Ascending aorta (tissue), 2 donors: ENCODE results near the gene NACC2. TPM values are rescaled to one million over a fixed set of nuclear protein-coding genes. Genes with fewer than 3 reads are reported as not detected.
"Not testable (repeated sequence)": the region's sequence is repeated elsewhere in the genome, so short reads cannot be mapped to it uniquely, and the experiment has no call there.

Source experiments
- DNase-seq, 2 donors: peaks; one replicate each; pipeline ENCODE4 v3.0.0-alpha.2; 2019; ENCODE audit warnings: low spot score in 2 of 2
- H3K27ac ChIP-seq, 2 donors: fragments of 200-600 bp; sonication (generic); one replicate each; pipeline ENCODE4 v1.5.1; 2016 to 2017; ENCODE audit warnings: mild to moderate bottlenecking in 1 of 2
- H3K27me3 ChIP-seq: fragments of 200-600 bp; sonication (generic); one replicate; pipeline ENCODE4 v1.5.1; 2017
- H3K36me3 ChIP-seq, 2 donors: fragments of 200-600 bp; sonication (generic); one replicate each; pipeline ENCODE4 v1.5.1; 2016
- H3K4me1 ChIP-seq, 2 donors: fragments of 200-600 bp; sonication (generic); one replicate each; pipeline ENCODE4 v1.5.1; 2016 to 2017; ENCODE audit warnings: mild to moderate bottlenecking in 1 of 2
- H3K4me3 ChIP-seq, 2 donors: fragments of 200-600 bp; sonication (generic); one replicate each; pipeline ENCODE4 v1.5.1; 2016 to 2017; ENCODE audit warnings: mild to moderate bottlenecking in 1 of 2
- H3K9me3 ChIP-seq, 2 donors: fragments of 200-600 bp; sonication (generic); one replicate each; pipeline ENCODE4 v1.5.1; 2016
- intact Hi-C: fragments of 100-400 bp; cut with DNase I; formaldehyde crosslinking; loops from one replicate; pipeline ENCODE4 v1.15.1; 2023
- total RNA-seq: library from RNA; depleted of rRNA; stranded (reverse); fragments of >200 nt; gene quantifications from one replicate; pipeline ENCODE4 v1.1.0, GENCODE V29; 2016
- TF ChIP-seq, protein P1 (sequence below), 3 experiments: fragments of 200-600 bp in 2 of 3; fragments of 450-650 bp in 1 of 3; sonication (generic) in 2 of 3; IDR thresholded peaks; one replicate each; pipeline ENCODE4 v1.5.1; 2016 to 2019; ENCODE audit warnings: antibody characterized with exemption in 3 of 3, mild to moderate bottlenecking in 1 of 3, moderate library complexity in 1 of 3

The NACC2 gene
- total RNA-seq, 1 donor from 2014 or later: 72.2 TPM

DNA sequence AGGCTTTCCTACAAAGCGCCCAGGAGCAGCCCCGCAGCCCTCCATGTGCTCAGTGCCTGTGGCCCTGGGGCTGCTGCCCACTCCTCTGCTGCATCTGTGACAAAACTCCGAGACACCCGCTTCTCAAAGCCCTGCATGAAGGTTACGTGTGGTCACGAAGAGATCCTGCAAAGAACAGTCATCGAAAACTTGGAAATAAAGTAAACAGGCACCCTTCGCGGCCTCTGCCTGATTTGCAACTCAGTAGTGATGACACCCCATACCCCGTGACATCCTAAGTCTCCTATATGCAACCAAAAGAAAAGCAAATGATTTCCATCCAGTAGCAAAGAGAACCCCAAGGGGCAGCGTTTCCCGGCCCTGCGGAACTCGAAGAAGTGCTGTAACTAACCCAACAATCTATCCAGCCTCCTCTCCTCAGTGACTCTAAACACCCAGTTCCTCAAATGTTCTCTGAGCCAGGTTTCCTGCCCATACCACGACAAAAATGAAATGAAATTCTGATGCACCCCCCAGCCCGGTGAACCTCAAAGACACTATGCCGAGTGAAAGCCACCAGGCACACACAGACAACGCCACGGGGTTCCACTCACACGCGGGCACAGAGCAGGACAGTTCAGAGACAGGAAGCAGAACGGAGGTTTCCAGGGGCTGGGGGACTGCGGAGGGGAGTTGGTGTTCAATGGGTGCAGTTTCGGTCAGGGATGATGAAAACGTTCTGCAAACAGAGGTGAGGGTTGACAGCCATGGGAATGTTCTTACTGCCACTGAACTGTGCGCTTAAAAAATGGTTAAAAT is 19.0 kb downstream of the NACC2 start:
- intact Hi-C loops: no loop called here
- no peak overlapping the region for H3K4me3 ChIP-seq
- H3K27me3 ChIP-seq: no peaks in the 10 kb centered on the region
- no peak for DNase-seq
- TF ChIP-seq, protein P1, sequence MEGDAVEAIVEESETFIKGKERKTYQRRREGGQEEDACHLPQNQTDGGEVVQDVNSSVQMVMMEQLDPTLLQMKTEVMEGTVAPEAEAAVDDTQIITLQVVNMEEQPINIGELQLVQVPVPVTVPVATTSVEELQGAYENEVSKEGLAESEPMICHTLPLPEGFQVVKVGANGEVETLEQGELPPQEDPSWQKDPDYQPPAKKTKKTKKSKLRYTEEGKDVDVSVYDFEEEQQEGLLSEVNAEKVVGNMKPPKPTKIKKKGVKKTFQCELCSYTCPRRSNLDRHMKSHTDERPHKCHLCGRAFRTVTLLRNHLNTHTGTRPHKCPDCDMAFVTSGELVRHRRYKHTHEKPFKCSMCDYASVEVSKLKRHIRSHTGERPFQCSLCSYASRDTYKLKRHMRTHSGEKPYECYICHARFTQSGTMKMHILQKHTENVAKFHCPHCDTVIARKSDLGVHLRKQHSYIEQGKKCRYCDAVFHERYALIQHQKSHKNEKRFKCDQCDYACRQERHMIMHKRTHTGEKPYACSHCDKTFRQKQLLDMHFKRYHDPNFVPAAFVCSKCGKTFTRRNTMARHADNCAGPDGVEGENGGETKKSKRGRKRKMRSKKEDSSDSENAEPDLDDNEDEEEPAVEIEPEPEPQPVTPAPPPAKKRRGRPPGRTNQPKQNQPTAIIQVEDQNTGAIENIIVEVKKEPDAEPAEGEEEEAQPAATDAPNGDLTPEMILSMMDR (IDR thresholded peaks at IDR 0.05): no peak
- peaks cover 2 to 12% of the 10 kb centered on the region in 2 donors for H3K36me3 ChIP-seq
- no peaks in the 10 kb centered on the region for H3K9me3 ChIP-seq
- no peak overlapping the region for H3K27ac ChIP-seq
- peaks cover 8 to 21% of the 10 kb centered on the region in 2 donors for H3K4me1 ChIP-seq

DNA sequence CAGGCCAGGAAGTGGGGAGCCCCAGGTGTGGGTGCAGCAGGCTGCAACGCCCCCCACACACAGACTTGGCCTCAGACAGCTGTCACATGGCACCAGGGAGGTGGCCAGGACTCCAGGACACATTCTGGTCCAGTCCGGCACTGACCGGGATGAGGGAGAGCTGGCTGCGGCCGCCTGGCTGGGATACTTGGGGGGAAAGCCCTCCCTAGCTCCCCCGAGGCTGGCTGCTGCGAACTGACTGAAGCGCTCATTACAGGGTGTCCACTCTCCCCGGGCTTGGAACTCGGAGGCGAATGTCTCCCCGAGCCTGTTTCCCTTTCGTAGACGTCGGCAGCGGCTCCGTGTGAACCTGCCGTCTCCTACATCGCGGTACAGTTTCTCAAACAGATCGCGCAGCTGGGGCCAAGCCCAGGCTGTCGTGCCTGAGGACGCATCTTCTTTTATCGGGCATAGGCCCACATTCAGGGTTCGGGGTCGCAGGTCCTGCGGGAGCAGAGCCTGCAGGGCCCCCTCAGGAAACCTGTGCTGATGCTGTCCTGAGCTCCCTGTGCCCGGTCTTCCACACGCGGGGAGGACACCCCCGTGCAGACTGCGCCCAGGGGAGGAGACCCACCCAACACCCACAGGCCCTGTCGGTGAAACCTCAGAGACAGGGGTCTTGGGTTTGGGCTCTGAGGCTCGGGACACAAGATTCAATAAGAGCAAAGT is 19.8 kb downstream of the NACC2 start:
- no peak for DNase-seq

DNA sequence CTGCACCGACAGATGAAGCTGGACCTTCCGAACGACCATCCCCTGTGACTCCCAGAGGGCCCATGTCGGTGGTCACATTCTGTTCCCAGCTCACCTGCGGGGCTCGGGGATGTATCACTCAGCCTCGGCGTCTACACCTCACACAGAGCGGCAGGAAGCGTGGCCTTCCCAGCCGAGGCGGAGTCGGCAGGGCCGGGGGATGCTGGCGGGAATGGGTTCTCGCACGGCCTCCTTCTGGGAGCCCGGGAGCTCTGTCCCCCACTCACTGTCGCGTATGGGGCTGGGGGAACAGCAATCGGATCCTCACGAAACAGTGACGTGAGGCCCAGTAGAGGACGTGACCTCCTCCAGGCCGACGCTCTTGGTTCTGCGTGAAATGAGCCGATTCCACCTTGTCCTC is 20.4 kb downstream of the NACC2 start:
- TF ChIP-seq, protein P1 (IDR thresholded peaks at IDR 0.05): no peak
- H3K4me1 ChIP-seq: peaks cover 7 to 9% of the 10 kb centered on the region in 2 donors
- no peaks in the 10 kb centered on the region for H3K27me3 ChIP-seq
- H3K4me3 ChIP-seq: no peak overlapping the region
- peaks cover 2 to 12% of the 10 kb centered on the region in 2 donors for H3K36me3 ChIP-seq
- intact Hi-C loops: no loop called here
- no peak overlapping the region for H3K27ac ChIP-seq
- no peaks in the 10 kb centered on the region for H3K9me3 ChIP-seq
- DNase-seq: no peak

More for the DNA sequence above, 19.8 kb downstream of the NACC2 start:
- intact Hi-C loops: no loop called here
- TF ChIP-seq, protein P1 (IDR thresholded peaks at IDR 0.05): no peak
- Histone ChIP-seq H3K4me3 (no peak overlapping the region), H3K9me3 (no peaks in the 10 kb centered on the region), H3K36me3 (peaks cover 2 to 12% of the 10 kb centered on the region in 2 donors), H3K27ac (no peak overlapping the region), H3K4me1 (peaks cover 8 to 14% of the 10 kb centered on the region in 2 donors), H3K27me3 (no peaks in the 10 kb centered on the region)

DNA sequence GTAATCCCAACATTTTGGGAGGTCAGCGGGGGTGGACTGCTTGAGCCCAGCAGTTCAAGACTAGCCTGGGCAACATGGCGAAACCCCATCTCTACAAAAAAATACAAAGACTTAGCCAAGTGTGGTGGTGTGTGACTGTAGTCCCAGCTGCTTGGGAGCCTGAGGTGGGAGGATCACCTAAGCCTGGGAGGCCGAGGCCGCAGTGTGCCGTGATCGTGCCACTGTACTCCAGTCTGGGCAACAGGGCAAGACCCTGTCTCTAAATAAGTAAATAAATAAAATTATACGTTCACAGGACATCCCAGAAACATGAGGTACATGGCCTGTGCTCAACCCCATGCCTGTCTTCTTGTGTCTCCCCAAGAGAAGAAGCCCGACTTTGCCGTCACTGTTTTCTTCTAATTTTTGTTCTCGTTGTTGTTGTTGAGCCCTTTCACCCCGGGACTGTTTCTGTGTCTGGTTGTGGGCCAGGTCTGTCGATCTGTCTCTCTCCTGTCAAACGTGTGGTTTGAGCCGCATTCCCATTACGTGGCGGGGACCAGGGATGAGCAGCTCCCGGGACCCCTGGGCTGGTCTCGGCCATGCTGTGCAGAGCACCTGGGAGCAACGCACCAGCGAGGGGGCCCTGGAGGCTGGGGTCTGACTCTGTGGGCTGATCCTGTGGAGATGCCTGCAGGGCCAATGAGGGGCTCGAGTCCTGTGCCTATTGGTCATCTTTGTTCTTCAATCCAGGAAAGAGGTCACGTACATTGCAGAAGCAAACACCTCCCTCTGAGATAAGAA is 32.2 kb downstream of the NACC2 start:
- intact Hi-C loops: no loop called here
- DNase-seq: peak in 1 of 2 donors; percentile 3
- H3K4me3 ChIP-seq: no peak overlapping the region
- no peak overlapping the region for H3K27ac ChIP-seq
- H3K27me3 ChIP-seq: no peaks in the 10 kb centered on the region
- peaks cover 0 to 13% of the 10 kb centered on the region in 2 donors for H3K36me3 ChIP-seq
- TF ChIP-seq, protein P1 (IDR thresholded peaks at IDR 0.05): no peak
- H3K4me1 ChIP-seq: peaks cover 0 to 6% of the 10 kb centered on the region in 2 donors
- H3K9me3 ChIP-seq: no peaks in the 10 kb centered on the region

DNA sequence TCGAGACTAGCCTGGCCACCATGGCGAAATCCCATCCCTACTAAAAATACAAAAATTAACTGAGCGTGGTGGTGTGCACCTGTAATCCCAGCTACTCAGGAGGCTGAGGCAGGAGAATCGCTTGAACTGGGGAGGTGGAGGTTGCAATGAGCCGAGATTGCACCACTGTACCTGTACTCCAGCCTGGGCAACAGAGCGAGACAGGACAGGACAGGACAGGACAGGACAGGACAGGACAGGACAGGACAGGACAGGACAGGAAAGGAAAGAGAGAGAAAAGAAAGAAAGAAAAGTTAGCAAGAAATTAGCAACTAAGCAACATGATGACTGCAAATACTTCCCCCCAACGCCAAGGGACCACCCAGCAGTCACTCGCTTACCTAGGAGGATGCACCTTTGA is 33.2 kb downstream of the NACC2 start:
- not testable (repeated sequence) for DNase-seq

More for the DNA sequence above, 33.2 kb downstream of the NACC2 start:
- H3K9me3 ChIP-seq, intact Hi-C loops, H3K36me3 ChIP-seq, H3K4me1 ChIP-seq, H3K27me3 ChIP-seq, H3K27ac ChIP-seq, H3K4me3 ChIP-seq: not testable (repeated sequence)
